BE2C (cell line): ENCODE measurements around the gene PMM1.

Experiments
- DNase-seq: peaks from one replicate; pipeline ENCODE4 v3.0.0-alpha.2; 2020
- H3K27me3 ChIP-seq: fragments of 250-450 bp; sonication (Bioruptor Pico); 2 replicates; pipeline ENCODE4 v1.5.1; 2020; ENCODE audit warnings: mild to moderate bottlenecking
- H3K36me3 ChIP-seq: fragments of 250-450 bp; sonication (Bioruptor Pico); 2 replicates; pipeline ENCODE4 v1.5.1; 2020; ENCODE audit warnings: mild to moderate bottlenecking
- H3K4me1 ChIP-seq: fragments of 250-450 bp; sonication (Bioruptor Pico); 2 replicates; pipeline ENCODE4 v1.5.1; 2020
- H3K4me3 ChIP-seq: 2 replicates; pipeline ENCODE4 v1.5.1; 2011; ENCODE audit warnings: low read depth, low read length
- H3K9me3 ChIP-seq: fragments of 250-450 bp; sonication (Bioruptor Pico); 2 replicates; pipeline ENCODE4 v1.5.1; 2020
- TF ChIP-seq, protein P1 (sequence below): IDR thresholded peaks from 2 replicates; pipeline ENCODE4 v1.5.1; 2012; ENCODE audit warnings: mild to moderate bottlenecking, low read depth, low read length

The PMM1 gene

DNA sequence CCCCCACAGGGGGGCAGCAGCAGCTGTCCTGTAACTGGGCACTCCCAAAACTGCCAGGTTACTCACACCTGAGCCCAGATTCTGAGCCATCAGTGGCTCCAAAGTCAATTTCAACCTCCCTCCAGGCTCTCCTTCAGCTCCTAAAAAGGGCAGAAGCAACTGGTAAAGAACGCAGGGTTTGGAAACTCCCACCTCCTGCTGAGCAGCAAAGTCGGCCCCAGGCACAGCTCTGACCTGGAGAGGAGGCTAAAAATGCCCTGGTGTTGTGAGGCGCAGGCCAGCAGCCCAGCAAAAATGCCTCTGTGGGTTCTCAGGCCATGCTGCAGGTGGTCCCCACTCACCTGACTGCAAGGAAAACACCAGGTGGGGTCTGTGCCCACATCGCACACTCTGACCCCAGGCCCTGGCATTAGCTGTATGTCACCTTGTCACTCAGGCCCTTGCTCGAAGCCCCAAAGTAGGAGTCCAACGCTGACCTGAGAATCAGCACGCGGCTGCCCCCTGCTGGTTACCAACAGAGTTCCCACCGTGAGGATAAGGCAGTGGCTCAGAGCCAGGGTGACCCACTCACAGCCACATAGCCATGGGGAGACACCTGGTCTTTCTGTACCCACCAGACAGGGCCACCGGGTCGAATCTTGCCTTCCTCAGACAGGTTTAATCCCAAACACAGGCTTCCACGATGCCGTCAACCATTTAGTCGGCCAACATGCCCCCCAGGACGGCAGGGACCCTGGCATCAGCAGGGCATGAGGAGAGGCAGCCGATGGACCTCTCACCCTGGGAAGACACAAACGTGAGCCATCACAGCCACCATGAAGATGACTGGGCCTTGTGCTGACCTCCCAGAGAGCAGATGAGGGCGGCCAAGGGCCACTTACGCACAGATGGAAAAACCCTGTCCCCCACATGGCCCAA is 56.5 kb downstream of the PMM1 start:
- Histone ChIP-seq H3K4me3 (no peak overlapping the region), H3K27me3 (no peaks in the 10 kb centered on the region), H3K36me3 (peaks cover 66% of the 10 kb centered on the region), H3K9me3 (no peaks in the 10 kb centered on the region), H3K4me1 (no peaks in the 10 kb centered on the region; the same call in 1 of the 2 replicates)
- peak; percentile 86 for DNase-seq
- TF ChIP-seq, protein P1, sequence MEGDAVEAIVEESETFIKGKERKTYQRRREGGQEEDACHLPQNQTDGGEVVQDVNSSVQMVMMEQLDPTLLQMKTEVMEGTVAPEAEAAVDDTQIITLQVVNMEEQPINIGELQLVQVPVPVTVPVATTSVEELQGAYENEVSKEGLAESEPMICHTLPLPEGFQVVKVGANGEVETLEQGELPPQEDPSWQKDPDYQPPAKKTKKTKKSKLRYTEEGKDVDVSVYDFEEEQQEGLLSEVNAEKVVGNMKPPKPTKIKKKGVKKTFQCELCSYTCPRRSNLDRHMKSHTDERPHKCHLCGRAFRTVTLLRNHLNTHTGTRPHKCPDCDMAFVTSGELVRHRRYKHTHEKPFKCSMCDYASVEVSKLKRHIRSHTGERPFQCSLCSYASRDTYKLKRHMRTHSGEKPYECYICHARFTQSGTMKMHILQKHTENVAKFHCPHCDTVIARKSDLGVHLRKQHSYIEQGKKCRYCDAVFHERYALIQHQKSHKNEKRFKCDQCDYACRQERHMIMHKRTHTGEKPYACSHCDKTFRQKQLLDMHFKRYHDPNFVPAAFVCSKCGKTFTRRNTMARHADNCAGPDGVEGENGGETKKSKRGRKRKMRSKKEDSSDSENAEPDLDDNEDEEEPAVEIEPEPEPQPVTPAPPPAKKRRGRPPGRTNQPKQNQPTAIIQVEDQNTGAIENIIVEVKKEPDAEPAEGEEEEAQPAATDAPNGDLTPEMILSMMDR, result peak; percentile 91

DNA sequence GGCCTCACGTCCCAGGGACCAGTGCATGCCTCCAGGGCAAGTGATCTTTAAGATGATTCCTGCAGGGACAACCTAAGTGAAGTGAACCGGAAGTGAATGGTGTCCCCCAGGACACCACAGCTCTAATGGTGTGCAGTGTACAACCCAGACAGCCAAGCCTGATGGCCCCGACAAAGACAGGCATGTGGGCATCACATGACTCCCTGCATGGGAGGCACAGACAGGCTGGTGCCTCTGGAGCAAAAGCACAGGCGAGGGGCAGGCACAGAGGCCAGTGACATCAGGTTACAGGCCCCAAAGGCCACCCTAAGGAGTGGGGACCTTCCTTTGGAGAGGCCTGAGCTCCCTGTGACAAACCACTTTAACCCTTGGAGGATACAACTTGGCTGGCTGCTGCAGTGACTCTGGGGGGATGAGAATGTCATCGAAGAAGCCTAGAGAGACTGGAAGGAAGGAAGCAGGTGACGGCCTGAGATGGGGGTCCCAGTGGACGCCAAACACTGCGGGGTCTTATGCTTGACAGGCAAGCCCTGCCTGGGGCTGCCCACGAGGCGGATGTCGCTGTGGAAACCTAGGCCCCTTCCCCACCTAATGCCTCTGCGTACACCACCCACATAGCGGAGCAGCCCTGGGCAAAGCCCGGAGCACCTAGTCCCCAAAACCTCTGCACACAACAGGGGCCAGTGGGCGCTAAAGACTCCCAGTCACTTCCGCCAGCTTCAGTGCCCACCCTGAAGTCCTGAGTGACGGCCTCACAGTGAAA is 57.7 kb downstream of the PMM1 start:
- H3K4me1 ChIP-seq, result no peaks in the 10 kb centered on the region; the same call in 1 of the 2 replicates

DNA sequence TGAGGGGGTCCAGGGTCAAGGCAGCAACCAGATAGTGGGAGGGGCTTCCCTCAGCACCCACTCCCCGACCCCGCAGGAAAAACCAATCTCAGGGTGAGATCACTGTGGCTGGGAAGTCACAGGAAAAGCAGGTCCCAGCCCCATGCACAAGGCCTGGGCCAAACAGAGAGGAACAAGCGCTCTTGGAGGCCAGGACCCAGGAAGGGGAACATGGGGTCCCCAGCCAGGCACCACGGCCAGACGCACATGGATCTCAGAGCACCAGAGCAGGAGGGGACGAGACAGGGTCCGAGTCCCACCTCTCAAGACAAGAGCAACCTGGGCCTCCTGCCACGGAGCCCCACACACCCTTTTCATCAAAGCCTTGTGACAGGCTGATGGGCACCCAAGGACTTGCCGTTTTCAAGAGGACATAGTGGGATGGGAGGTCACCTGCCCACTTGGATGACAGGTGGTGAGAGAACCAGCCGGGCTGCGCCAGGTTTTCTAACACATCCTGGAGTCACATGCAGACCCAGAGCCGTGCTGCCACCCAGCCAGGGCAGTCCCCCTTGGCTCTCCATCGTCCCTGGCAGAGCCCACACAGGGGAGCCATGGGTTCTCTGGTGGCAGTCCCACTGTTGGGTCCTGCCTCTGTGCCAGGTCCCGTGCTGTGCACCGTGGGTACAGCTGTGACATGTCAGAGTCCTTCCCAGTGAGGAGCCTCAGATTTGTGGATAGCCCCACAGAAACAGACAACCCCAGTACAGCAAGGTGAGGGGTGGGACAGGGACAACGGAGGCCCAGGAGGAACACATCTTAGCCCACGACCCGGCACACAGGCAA is 58.5 kb downstream of the PMM1 start:
- H3K36me3 ChIP-seq, result peaks cover 81% of the 10 kb centered on the region
- no peak for DNase-seq

More for the DNA sequence above, 57.7 kb downstream of the PMM1 start:
- H3K4me3 ChIP-seq, result no peak overlapping the region
- TF ChIP-seq, protein P1, result no peak
- no peaks in the 10 kb centered on the region for H3K27me3 ChIP-seq
- H3K9me3 ChIP-seq, result no peaks in the 10 kb centered on the region
- DNase-seq, result no peak
- H3K36me3 ChIP-seq, result peaks cover 73% of the 10 kb centered on the region

DNA sequence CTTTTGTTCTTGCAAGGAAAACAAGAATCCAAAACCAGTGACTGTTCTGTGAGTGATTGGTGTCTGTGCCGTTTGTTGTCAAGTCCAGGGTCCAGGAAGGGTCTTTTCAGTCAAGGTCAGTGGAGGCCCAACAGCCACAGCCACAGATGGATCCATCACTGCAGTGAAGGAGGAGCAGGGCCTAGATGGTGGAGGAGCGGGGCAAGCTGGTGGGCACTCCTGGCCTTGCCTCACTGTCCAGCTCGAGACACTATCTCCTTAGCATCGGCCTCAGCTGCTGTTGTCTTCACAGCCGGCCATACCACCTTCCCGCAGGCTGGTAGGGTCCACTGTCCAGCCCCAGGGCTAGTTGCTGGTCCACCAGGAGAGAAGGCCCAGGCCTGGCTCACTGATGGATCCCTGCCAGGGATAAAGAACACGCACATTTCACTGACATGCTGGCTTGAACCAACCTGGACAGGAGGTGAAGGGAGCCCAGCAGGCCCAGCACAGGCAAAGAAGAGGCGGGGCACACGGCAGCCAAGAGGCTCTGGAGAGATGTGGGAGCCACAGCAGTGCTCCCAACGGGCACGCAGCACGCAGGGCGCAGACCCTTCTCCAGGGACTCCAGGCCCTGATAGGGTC is 60.6 kb downstream of the PMM1 start:
- Histone ChIP-seq H3K27me3 (no peaks in the 10 kb centered on the region), H3K36me3 (peaks cover 89% of the 10 kb centered on the region)
- TF ChIP-seq, protein P1, result no peak

More for the DNA sequence above, 58.5 kb downstream of the PMM1 start:
- Histone ChIP-seq H3K4me3 (no peak overlapping the region), H3K27me3 (no peaks in the 10 kb centered on the region), H3K9me3 (no peaks in the 10 kb centered on the region), H3K4me1 (no peaks in the 10 kb centered on the region; the same call in 1 of the 2 replicates)
- TF ChIP-seq, protein P1, result no peak

DNA sequence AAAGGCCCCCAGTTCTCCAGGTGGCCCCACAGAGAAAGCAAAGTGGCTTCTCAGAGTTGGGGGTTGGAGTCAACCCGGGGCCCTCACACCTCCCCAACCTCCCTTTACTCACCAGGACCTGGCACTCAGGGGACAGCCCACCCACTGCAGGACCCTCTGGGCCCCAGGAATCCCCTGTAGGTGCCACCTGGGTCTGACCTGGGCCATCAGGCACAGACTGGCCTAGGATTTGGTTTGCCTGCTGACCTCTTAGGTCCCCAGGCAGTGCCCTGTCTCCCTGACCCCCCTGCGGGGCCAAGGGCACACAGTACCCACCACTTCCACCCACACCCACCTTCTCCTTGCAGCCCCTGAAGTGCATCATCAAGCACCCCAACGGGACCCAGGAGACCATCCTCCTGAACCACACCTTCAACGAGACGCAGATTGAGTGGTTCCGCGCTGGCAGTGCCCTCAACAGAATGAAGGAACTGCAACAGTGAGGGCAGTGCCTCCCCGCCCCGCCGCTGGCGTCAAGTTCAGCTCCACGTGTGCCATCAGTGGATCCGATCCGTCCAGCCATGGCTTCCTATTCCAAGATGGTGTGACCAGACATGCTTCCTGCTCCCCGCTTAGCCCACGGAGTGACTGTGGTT is 61.4 kb downstream of the PMM1 start:
- Histone ChIP-seq H3K36me3 (peaks cover 94% of the 10 kb centered on the region), H3K4me1 (no peaks in the 10 kb centered on the region; the same call in 1 of the 2 replicates), H3K9me3 (no peaks in the 10 kb centered on the region), H3K27me3 (no peaks in the 10 kb centered on the region), H3K4me3 (no peak overlapping the region)
- DNase-seq, result no peak
- TF ChIP-seq, protein P1, result no peak

More for the DNA sequence above, 60.6 kb downstream of the PMM1 start:
- H3K4me1 ChIP-seq, result no peaks in the 10 kb centered on the region; the same call in 1 of the 2 replicates
- DNase-seq, result no peak
- H3K4me3 ChIP-seq, result no peak overlapping the region
- no peaks in the 10 kb centered on the region for H3K9me3 ChIP-seq
